HG03095 (cell line): ENCODE data around the gene BAHCC1.

Experiments
- ATAC-seq: cut with Tn5 transposase; IDR thresholded peaks from one replicate; pipeline ENCODE4 v1.9.1; 2021; ENCODE audit warnings: moderate library complexity; ENCODE audit not compliant: unreplicated experiment

The BAHCC1 gene

DNA sequence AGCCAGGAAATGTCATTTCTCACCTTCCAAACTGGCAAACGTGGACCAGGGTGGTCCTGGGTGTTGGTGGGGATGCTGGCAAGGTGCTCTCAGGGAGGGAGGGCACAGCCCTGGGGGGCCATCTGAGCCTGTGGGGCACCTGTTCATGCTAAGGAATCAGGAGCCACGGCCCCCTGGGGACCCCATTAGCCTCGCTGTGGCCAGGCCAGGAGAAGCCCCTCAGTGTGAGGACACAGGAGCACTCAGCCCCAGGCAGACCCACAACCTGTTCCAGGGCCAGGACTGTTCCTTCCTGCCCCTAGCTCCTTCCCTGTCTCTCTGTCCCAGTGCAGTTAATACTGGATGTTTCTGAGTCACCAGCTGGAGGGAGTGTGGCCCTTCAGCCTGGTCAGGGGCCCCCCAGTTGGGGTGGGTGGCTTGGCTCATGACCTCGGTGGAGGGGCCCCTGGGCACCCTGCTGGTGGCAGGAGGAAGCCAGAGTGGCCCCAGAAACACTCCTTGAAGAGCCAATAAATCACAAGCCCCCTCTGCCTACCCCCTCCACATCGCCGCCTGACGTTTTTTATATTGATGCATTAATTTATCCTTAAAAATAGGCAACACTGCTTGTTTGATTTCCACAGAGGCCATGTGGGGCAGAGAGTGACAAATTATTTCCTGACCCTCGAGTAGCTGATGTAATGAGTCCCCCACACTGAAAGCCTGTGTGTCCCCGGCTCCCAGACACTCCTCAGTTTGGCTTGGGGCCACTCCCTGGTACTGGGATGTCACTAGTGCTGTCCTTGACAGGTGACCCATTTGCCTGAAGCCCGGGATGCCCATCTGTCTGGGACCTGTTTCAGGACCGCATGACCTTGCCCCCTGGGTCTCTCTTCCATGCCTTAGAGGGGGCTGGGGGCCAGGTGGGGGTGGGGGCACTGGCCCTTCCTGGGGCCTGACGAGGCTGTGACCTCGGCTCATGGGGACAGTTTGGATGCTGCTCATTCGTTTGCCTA lies 95.0 kb downstream of the BAHCC1 start:
- ATAC-seq: no peak

GRCh38 chr17:81491181-81491581 lies 95.9 kb downstream of the BAHCC1 start:
- ATAC-seq: no peak

DNA sequence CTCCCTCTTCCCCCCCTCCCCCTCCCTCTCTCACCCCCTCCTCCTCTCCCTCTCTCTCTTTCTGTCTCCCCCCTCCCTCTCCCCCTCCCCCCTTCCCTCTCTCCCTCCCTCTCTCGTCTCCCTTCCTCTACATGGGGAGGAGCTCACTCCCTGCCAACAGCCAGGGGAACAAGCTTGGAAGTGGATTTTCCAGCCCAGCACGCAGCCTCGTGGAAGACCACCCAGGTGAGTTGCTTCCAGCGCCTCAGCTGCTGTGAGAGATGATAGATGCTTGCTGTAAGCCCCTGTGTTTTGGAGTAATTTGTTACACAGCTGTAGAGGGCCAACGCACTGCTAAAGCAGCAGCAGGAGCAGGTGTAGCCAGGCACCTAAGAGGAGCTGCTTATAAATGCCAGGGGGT lies 96.5 kb downstream of the BAHCC1 start:
- ATAC-seq: no peak

GRCh38 chr17:81492202-81492601 lies 96.9 kb downstream of the BAHCC1 start:
- ATAC-seq: no peak

- ATAC-seq: no peak
Observed at GRCh38 chr17:81492706-81493105, 97.4 kb downstream of the BAHCC1 start.

GRCh38 chr17:81493198-81494038 lies 98.2 kb downstream of the BAHCC1 start:
- ATAC-seq: no peak

DNA sequence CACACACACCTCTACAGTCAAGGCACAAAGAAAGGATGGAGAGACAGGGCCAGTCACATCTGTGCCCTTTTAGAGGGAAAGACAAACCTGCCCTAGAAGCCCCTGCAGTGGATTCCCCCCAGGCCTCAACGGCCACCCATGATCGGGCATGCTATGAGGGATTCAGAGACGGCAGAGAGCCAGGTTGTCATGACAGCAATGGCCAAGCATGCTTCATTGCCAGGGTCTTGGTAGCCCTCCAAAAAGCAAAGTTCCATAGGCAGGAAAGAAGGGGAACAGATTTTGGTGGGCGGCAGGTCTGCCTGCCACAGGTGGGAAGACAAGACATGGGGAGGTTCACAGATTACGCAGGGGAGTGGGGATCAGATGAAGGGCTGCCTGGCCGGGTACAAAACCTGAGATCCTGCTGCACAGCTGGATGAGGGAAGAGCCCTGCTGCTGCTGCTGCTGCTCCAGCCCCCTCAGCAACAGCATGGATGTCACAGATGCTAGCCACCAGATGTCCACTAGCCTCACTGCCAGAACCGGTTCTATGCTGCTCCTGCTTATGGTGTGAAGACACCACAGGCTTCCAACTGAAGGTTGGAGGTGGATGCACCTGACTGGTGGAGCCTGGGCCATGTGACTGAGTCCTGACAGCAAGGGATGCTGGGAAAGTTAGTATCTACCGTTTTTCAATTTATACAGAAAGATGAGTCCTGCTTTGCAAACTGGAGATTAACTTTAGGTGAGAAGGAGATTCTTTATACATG lies 99.5 kb downstream of the BAHCC1 start:
- no peak for ATAC-seq

GRCh38 chr17:81498953-81499600 lies 103.8 kb downstream of the BAHCC1 start:
- no peak for ATAC-seq

DNA sequence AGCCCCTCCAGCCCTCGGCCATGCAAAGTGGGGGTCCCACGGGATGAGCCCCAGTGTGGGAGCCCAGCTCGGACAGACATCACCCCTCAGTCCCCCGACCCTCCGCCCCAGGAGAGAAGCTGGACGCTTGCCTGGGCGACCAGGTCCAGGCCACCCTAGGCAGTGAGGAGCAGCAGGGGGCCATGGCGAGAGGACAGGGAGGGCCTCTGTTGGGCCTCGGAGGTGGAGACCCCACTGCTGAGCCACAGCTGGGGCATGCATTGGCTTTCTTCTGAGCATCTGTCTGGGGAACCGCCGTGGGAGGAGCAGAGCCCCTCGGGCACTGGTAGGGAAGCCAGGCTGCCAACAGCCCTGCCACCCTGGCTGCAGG lies 104.3 kb downstream of the BAHCC1 start:
- no peak for ATAC-seq

DNA sequence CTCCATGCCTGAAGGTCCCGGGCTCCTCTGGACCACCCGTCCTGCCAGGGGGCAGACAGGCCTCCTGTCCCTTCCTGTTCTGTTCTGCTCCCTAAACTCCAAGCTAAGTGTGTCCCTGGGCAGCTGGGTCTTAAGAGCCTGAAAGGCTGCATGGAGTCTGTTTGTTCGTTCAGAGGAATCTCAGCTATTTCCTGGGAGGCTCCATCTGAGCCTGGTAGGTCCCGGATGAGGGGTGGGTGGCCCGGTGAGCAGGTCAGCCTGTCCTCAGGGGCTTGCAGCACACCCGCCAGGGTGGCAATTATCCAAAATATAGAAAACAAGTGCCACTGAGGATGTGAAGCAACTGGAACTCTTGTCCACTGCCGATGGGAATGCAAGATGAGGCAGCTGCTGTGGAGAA lies 104.8 kb downstream of the BAHCC1 start:
- ATAC-seq: no peak

DNA sequence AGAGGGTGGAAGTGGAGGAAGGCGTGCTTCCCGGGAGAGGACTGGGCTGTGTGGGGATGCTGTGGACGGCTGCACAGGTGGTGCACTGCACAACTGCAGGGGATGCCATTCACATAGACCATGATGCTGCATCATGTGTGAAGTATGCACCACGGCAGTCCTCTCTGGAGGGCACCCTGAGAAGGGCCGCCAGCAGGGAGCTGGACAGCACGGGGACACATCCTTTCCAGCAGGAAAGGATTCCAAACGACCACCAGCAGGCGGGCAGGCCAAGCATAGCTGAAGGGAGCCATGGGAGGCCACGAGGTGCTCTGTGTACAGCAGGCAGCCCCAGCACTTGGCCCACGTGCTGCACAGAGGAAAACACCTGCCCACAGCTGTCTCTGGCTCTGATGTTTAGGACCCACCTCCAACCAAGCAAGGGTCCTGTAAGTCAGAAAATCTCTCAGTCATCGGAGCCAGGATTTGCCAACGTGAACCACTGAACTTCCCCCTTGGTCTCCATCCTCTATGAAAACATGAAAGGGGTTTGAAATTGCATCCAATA lies 107.3 kb downstream of the BAHCC1 start:
- no peak for ATAC-seq

DNA sequence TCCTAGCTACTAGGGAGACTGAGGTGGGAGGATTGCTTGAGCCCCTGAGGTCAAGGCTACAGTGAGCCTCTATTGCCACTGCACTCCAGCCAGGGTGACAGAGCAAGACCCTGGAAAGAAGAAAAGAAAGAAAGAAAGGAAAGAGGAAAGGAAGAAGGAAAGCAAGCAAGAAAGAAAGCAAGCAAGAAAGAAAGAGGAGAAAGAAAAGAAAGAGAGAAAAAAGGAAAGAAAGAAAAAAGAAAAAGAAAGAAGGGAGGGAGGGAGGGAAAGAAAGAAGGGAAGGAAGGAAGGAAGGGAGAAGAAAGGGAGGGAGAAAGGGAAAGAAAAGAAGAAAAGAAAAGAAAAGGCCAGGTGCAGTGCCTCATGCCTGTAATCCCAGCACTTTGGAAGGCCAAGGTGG lies 108.4 kb downstream of the BAHCC1 start:
- no peak for ATAC-seq

DNA sequence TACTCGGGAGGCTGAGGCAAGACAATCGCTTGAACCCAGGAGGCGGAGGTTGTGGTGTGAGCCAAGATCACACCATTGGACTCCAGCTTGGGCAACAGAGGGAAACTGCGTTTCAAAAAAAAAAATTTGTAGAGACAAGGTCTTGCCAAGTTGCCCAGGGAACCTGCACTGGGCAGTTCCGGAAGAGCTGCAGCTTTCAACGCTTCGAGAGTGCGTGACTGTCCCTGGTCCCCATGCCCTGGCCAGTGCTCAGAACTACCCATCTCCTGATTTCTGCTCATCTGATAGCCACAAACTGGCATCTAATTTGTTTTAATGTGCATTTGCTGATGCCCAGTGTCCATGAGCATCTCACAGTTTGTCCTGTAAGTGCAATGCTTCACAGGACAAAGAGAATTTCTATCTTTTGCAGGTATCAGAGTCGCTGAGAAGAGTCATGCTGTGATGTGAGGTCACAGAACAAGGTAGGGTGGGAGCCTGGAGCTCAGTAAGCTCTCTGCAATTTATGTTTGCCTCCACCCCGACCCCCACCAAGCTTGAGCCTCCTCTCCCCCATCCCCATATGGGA lies 113.5 kb downstream of the BAHCC1 start:
- no peak for ATAC-seq

- no peak for ATAC-seq
Observed at GRCh38 chr17:81509207-81509971, 114.1 kb downstream of the BAHCC1 start.

DNA sequence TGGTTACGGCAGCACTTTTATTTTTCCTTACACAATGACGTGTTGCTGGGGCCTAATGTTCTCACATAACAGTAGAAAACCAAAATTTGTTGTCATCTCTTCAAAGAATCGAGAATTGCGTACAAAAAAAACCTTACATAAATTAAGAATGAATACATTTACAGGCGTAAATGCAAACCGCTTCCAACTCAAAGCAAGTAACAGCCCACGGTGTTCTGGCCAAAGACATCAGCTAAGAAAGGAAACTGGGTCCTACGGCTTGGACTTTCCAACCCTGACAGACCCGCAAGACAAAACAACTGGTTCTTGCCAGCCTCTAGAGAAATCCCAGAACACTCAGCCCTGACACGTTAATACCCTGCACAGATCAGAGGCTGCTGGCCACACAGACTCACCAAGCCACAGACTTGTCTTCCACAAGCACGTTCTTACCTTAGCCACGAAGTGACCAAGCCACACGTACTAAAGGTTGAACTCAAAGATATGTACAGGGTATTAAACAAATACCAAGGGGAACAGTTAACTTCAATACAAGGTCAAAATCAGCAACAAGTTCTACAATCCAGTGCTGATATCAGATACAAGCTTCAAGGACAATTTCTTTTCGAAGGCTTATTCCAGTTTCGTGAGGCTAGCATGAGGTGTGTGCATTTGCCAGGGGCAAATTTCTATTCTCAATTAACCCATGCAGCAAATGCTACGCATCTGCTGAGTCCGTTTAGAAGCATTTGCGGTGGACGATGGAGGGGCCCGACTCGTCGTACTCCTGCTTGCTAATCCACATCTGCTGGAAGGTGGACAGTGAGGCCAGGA lies 114.9 kb downstream of the BAHCC1 start:
- ATAC-seq: no peak

- ATAC-seq: no peak
Observed at GRCh38 chr17:81510785-81511553, 115.7 kb downstream of the BAHCC1 start.

- no peak for ATAC-seq
Observed at GRCh38 chr17:81511554-81511803, 116.2 kb downstream of the BAHCC1 start.
